Astrocyte (in vitro differentiated cells and primary cell): ENCODE measurements around the gene ADAMTS17.

Experiments
- EZH2 ChIP-seq: IDR thresholded peaks from 2 replicates; pipeline ENCODE4 v1.6.1; 2012; ENCODE audit warnings: mild to moderate bottlenecking, low read length, inconsistent platforms; ENCODE audit not compliant: insufficient read depth
- TF ChIP-seq, protein P1 (sequence below): IDR thresholded peaks from 2 replicates; pipeline ENCODE4 v1.5.1; 2011; ENCODE audit warnings: low read depth, mild to moderate bottlenecking, inconsistent platforms, low read length, moderate library complexity; ENCODE audit not compliant: insufficient read depth

DNA sequence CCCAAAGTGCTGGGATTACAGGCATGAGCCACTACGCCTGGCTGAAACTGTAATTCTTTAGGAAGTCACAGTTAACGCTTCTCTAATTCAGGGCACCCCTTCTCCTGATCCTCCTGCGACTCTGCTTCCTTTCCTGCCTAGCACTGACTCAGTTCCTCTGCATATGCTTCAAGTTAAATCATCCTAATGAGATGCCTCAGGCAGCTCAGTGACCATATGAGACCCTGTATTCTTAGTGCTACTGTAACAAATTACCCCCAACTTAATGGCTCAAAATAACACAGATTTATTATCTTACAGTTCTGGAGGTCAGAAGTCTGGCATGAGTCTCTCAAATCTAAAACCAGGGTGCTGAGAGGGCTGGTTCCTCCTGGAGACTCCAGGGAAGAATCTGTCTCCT lies 336.8 kb downstream of the ADAMTS17 start:
- TF ChIP-seq, protein P1, sequence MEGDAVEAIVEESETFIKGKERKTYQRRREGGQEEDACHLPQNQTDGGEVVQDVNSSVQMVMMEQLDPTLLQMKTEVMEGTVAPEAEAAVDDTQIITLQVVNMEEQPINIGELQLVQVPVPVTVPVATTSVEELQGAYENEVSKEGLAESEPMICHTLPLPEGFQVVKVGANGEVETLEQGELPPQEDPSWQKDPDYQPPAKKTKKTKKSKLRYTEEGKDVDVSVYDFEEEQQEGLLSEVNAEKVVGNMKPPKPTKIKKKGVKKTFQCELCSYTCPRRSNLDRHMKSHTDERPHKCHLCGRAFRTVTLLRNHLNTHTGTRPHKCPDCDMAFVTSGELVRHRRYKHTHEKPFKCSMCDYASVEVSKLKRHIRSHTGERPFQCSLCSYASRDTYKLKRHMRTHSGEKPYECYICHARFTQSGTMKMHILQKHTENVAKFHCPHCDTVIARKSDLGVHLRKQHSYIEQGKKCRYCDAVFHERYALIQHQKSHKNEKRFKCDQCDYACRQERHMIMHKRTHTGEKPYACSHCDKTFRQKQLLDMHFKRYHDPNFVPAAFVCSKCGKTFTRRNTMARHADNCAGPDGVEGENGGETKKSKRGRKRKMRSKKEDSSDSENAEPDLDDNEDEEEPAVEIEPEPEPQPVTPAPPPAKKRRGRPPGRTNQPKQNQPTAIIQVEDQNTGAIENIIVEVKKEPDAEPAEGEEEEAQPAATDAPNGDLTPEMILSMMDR: no peak
- TF ChIP-seq EZH2: no peak
